Thyroid gland (tissue), 4 donors: ENCODE data around the gene MAGI1.

ENCODE experiments used
- POLR2A ChIP-seq, 2 donors: fragments of 450-650 bp; IDR thresholded peaks; one replicate each; pipeline ENCODE4 v1.6.1; 2017; ENCODE audit warnings: antibody characterized with exemption in 2 of 2, mild to moderate bottlenecking in 2 of 2, moderate library complexity in 1 of 2
- TF ChIP-seq, protein P1 (sequence below), 6 experiments: fragments of 200-600 bp in 3 of 6; fragments of 450-650 bp in 3 of 6; sonication (generic) in 3 of 6; IDR thresholded peaks; one replicate each; pipeline ENCODE4 v1.5.1; 2016 to 2019; ENCODE audit warnings: antibody characterized with exemption in 6 of 6, mild to moderate bottlenecking in 2 of 6, inconsistent platforms in 1 of 6, moderate library complexity in 1 of 6

DNA sequence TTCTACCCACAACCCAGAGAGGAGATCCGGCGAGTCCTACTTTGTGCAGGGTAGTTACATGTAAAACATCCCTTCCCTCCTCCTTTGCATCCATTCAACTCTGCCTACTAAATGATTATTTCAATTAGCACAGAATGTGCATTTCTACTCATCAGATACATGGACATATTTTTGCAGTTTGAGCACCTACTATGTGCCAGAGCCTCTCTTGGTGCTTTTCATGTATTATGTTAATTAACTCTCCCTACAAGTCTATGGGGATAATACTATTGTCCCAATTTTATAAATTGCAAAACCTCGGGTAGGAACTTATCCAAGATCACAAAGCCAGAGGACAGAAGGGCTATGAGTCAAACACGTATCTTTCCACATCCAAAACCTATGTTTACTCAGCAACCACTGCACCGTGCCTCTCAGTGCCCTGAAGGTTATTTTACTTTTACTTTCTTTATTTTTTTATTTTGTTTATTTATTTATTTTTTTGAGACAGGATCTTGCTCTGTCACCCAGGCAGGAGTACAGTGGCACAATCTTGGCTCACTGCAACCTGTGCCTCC lies 432.8 kb downstream of the MAGI1 start:
- TF ChIP-seq, protein P1, sequence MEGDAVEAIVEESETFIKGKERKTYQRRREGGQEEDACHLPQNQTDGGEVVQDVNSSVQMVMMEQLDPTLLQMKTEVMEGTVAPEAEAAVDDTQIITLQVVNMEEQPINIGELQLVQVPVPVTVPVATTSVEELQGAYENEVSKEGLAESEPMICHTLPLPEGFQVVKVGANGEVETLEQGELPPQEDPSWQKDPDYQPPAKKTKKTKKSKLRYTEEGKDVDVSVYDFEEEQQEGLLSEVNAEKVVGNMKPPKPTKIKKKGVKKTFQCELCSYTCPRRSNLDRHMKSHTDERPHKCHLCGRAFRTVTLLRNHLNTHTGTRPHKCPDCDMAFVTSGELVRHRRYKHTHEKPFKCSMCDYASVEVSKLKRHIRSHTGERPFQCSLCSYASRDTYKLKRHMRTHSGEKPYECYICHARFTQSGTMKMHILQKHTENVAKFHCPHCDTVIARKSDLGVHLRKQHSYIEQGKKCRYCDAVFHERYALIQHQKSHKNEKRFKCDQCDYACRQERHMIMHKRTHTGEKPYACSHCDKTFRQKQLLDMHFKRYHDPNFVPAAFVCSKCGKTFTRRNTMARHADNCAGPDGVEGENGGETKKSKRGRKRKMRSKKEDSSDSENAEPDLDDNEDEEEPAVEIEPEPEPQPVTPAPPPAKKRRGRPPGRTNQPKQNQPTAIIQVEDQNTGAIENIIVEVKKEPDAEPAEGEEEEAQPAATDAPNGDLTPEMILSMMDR (IDR thresholded peaks at IDR 0.05): no peak
- no peak for TF ChIP-seq POLR2A (IDR thresholded peaks at IDR 0.05)
